Dedifferentiated amniotic fluid mesenchymal stem cell (primary cell): ENCODE results near the gene TAPBPL.
"Not testable (repeated sequence)": the region's sequence is repeated elsewhere in the genome, so short reads cannot be mapped to it uniquely, and the experiment has no call there.

Experiments used
- DNase-seq: peaks from one replicate; pipeline ENCODE4 v3.0.0-alpha.2; 2016; ENCODE audit errors: extremely low spot score

The TAPBPL gene

GRCh38 chr12:6463216-6463615, 11.4 kb downstream of the TAPBPL start:
- no peak for DNase-seq

- no peak for DNase-seq
Observed at GRCh38 chr12:6463858-6464257, 12.0 kb downstream of the TAPBPL start.

DNA sequence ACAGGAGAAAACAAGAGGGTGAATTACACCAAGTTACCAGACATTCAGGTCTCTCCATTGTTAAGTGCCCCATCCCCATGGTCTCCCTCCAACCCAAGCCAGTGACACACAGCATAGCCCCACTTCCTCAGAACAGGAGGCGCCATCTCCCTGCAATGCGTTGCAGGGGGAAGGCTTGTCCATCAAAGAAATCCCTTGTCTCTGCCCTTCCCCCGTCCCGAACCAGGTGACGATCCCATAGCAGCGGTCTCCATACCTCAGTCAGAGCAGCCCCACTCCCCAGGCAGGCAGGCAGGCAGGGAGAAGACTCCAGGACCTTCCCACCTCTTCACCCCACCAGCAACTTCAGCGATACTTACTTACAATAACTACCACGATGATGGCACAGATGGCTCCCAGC, 12.7 kb downstream of the TAPBPL start:
- DNase-seq = no peak

GRCh38 chr12:6465467-6466183, 13.8 kb downstream of the TAPBPL start:
- peak; percentile 71 for DNase-seq

- DNase-seq = no peak
Observed at GRCh38 chr12:6466184-6466573, 14.3 kb downstream of the TAPBPL start.

DNA sequence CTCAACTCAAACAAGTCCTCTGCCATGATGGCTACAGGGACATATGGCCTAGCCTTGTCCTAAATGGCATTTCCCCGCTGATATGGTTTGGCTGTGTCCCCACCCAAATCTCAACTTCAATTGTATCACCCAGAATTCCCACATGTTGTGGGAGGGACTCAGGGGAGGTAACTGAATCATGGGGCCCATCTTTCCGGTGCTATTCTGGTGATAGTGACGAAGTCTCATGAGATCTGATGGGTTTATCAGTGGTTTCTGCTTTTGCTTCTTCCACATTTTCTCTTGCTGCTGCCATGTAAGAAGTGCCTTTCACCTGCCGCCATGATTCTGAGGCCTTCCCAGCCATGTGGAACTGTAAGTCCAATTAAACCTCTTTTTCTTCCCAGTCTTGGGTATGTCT, 14.9 kb downstream of the TAPBPL start:
- DNase-seq = not testable (repeated sequence)

GRCh38 chr12:6467571-6468282, 15.9 kb downstream of the TAPBPL start:
- DNase-seq = not testable (repeated sequence)

DNA sequence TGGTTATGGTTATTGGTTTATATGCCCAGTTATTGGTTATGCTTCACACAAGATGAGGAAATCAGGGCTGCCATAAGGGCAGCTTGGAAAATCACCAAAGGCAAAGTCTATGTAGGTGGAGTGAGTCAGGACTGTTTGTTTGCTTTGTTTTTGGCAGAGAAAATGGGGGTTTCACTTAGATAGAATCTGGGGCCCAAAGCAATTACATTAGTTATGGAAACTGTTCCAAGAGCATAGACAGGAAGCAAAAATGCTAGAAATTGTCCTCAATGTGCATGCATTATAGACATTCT, 16.4 kb downstream of the TAPBPL start:
- no peak for DNase-seq

DNA sequence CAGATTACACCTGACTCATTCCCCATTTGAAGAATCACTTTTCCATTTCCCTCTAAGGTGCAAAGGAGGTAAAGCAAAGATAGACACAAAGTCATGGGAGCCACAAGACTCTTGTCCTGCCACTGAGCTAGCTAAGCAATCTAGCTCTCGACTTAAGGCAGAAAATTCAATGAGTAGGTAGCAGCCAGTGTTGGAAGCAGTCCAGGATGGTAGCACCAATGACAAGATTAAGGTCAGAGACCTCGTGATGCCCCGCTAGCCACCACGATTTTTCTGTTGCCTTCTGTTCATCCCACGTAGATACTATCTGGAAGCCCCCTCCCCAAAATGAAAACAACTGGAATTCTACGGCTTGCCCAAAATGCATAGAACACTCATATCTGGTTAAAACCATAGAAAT, 17.2 kb downstream of the TAPBPL start:
- no peak for DNase-seq

GRCh38 chr12:6469609-6470374, 17.9 kb downstream of the TAPBPL start:
- DNase-seq = no peak

- DNase-seq = peak; percentile 94
Observed at GRCh38 chr12:6470375-6471163, 18.7 kb downstream of the TAPBPL start, which contains the start of gene VAMP1. TSS of gene VAMP1 (minus strand) at chr12:6470677. CDS start at chr12:6470531, 146 bp downstream.

GRCh38 chr12:6471989-6472360, 20.1 kb downstream of the TAPBPL start:
- DNase-seq = no peak

- DNase-seq = no peak
Observed at GRCh38 chr12:6472491-6472890, 20.6 kb downstream of the TAPBPL start.

- not testable (repeated sequence) for DNase-seq
Observed at GRCh38 chr12:6475233-6475975, 23.6 kb downstream of the TAPBPL start.

DNA sequence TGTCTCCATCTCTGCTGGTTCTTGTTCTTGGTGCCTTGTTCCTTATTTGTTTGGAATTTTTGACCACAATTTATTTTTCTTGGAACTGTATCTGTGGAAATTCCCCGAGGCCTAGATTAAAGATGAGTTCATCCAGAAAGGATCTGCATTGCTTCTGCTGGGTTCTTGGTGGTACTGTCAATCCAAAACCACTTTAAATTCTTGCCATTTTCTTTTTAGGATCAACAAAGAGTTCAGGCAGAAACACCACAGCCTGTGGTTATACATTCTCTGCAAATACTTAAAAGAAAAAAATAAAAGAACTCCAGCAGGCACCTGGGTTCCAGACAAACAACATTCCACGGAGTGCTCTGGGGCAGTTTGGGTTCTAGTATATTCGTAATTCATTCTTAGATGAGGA, 24.6 kb downstream of the TAPBPL start:
- DNase-seq = peak; percentile 59

DNA sequence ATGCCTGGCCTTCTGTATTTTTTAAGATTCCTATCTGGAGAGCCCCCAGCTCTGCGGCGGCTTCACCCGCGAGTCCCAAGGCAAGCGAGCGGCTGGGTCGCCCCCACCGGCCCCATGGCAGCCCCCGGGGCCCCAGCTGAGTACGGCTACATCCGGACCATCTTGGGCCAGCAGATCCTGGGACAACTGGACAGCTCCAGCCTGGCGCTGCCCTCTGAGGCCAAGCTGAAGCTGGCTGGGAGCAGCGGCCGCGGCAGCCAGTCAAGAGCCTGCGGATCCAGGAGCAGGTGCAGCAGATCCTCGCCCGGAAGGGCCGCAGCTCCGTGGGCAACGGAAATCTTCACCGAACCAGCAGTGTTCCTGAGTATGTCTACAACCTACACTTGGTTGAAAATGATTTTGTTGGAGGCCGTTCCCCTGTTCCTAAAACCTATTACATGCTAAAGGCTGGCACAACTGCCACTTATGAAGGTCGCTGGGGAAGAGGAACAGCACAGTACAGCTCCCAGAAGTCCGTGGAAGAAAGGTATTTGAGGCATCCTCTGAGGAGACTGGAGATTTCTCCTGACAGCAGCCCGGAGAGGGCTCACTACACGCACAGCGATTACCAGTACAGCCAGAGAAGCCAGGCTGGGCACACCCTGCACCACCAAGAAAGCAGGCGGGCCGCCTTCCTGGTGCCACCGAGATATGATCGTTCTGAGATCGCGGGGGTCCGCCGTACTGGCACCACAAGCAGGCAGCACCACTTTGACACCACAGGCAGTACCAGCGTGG, 25.9 kb downstream of the TAPBPL start:
- not testable (repeated sequence) for DNase-seq

GRCh38 chr12:6478416-6478815, 26.6 kb downstream of the TAPBPL start:
- DNase-seq = no peak

GRCh38 chr12:6488240-6488639, 36.4 kb downstream of the TAPBPL start:
- no peak for DNase-seq

- DNase-seq = no peak
Observed at GRCh38 chr12:6489449-6489848, 37.6 kb downstream of the TAPBPL start.

DNA sequence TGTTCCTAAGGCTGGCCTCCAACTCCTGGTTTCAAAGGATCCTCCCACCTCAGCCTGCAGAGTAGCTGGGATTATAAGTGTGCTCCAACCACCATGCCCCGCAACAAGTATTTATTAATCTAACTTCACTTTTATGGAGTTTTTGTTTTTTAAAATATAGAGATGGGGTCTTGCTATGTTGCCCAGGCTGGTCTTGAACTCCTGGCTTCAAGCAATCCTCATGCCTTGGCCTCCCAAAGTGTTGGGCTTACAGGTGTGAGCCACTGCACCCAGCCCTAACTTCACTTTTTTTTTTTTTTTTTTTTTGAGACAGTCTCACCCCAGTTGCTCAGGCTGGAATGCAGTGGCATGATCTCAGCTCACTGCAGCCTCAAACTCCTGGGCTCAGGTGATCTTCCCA, 38.8 kb downstream of the TAPBPL start:
- DNase-seq = not testable (repeated sequence)
